Endothelial cell of umbilical vein (primary cell): Measurements from ENCODE around the gene GALNT14. TPM values are rescaled to one million over a fixed set of nuclear protein-coding genes. Genes with fewer than 3 reads are reported as not detected.

ENCODE experiments used
- BruUV-seq: library from RNA; stranded (reverse); fragments of 400-500 nt; replicated peaks from 2 replicates; lab custom pipeline; 2021; lab: Mats Ljungman, UMichigan
- CTCF ChIA-PET: fragments of 300-600, 350-600 bp; sonication (Branson Sonifier 250); formaldehyde crosslinking; loops from one replicate; lab custom pipeline; 2021; ENCODE audit warnings: antibody characterized with exemption, inconsistent platforms; lab: Charles Lee
- POLR2A ChIA-PET: fragments of 300-600, 350-600 bp; sonication (Branson Sonifier 250); formaldehyde crosslinking; loops from one replicate; lab custom pipeline; 2021; ENCODE audit warnings: antibody characterized with exemption, inconsistent platforms; lab: Charles Lee
- DNase-seq: peaks from one replicate; pipeline ENCODE4 v3.0.0-alpha.2; 2011; ENCODE audit warnings: low read depth, low spot score
- FAIRE-seq: peaks from 2 replicates; lab custom pipeline; 2011; peaks lifted over from hg19 to GRCh38; lab: Jason Lieb, UNC
- H2AFZ ChIP-seq: 2 replicates; pipeline ENCODE4 v1.6.0; 2012; ENCODE audit warnings: low read depth, low read length, control low read depth, inconsistent platforms
- H3K27ac ChIP-seq: 2 replicates; pipeline ENCODE4 v1.5.1; 2011; ENCODE audit warnings: low read depth, mild to moderate bottlenecking, control low read depth, low read length, moderate library complexity; ENCODE audit not compliant: insufficient read depth
- H3K27me3 ChIP-seq, 2 experiments: 2 replicates each; pipeline versions ENCODE4 v1.6.0 to v1.6.1; 2011; ENCODE audit warnings: low read length in 2 of 2, mixed read lengths in 1 of 2; ENCODE audit not compliant: control insufficient read depth in 2 of 2, insufficient read depth in 2 of 2
- H3K36me3 ChIP-seq, 2 experiments: 2 replicates in 1 of 2; 3 replicates in 1 of 2; pipeline ENCODE4 v1.5.1; 2011; ENCODE audit warnings: low read length in 2 of 2, mild to moderate bottlenecking in 1 of 2, moderate library complexity in 1 of 2; ENCODE audit not compliant: control insufficient read depth in 2 of 2, insufficient read depth in 2 of 2; ENCODE audit errors: extremely low read depth in 1 of 2
- H3K4me1 ChIP-seq: 3 replicates; pipeline ENCODE4 v1.5.1; 2011; ENCODE audit warnings: mild to moderate bottlenecking, low read length; ENCODE audit not compliant: control insufficient read depth, insufficient read depth; ENCODE audit errors: extremely low read depth
- H3K4me2 ChIP-seq: 2 replicates; pipeline ENCODE4 v1.6.1; 2011; ENCODE audit warnings: low read length, control low read depth, mixed read lengths; ENCODE audit not compliant: insufficient read depth
- H3K4me3 ChIP-seq, 3 experiments: fragments of 200-600 bp in 1 of 3; sonication (generic), shearing (Covaris generic) in 1 of 3; replicated peaks in 1 of 3; 2 replicates each; pipeline ENCODE4 v1.5.1; 2011 to 2016; ENCODE audit warnings: control low read depth in 3 of 3, low read length in 3 of 3, mild to moderate bottlenecking in 2 of 3, inconsistent platforms in 1 of 3, low read depth in 1 of 3, moderate library complexity in 1 of 3; ENCODE audit not compliant: insufficient read depth in 1 of 3
- H3K79me2 ChIP-seq: 2 replicates; pipeline ENCODE4 v1.6.0; 2012; ENCODE audit warnings: low read length, inconsistent platforms; ENCODE audit not compliant: control insufficient read depth, insufficient read depth
- H3K9ac ChIP-seq: replicated peaks from 2 replicates; pipeline ENCODE3; 2011; ENCODE audit warnings: low read length, control low read depth; ENCODE audit not compliant: insufficient read depth; ENCODE audit errors: extremely low read depth
- H3K9me1 ChIP-seq: replicated peaks from 3 replicates; pipeline ENCODE4 v1.6.0; 2011; ENCODE audit warnings: mild to moderate bottlenecking, low read length; ENCODE audit not compliant: control insufficient read depth, insufficient read depth; ENCODE audit errors: extremely low read depth
- H3K9me3 ChIP-seq: replicated peaks from 2 replicates; pipeline ENCODE4 v1.5.1; 2012; ENCODE audit warnings: low read length, inconsistent platforms; ENCODE audit not compliant: control insufficient read depth, insufficient read depth
- H4K20me1 ChIP-seq: replicated peaks from 2 replicates; pipeline ENCODE3; 2011; ENCODE audit warnings: mild to moderate bottlenecking, low read length; ENCODE audit not compliant: control insufficient read depth, insufficient read depth; ENCODE audit errors: extremely low read depth
- CTCF ChIP-seq, 2 donors: IDR thresholded peaks; 1 replicate in 1 of 2; 2 replicates in 1 of 2; pipeline ENCODE4 v1.5.1; 2011; ENCODE audit warnings: low read length in 2 of 2, mild to moderate bottlenecking in 2 of 2, moderate library complexity in 2 of 2, control low read depth in 1 of 2, inconsistent platforms in 1 of 2, low read depth in 1 of 2; ENCODE audit not compliant: insufficient read depth in 1 of 2; ENCODE audit errors: extremely low read depth in 1 of 2
- EZH2 ChIP-seq: IDR thresholded peaks from 2 replicates; pipeline ENCODE4 v1.6.1; 2012; ENCODE audit warnings: borderline replicate concordance, low read depth, mild to moderate bottlenecking, moderate library complexity, low read length, inconsistent platforms; ENCODE audit not compliant: severe bottlenecking
- FOS ChIP-seq: IDR thresholded peaks from 2 replicates; pipeline ENCODE4 v1.6.1; 2011; ENCODE audit warnings: mild to moderate bottlenecking, low read length, moderate library complexity, borderline replicate concordance; ENCODE audit not compliant: insufficient read depth
- GATA2 ChIP-seq: IDR thresholded peaks from 2 replicates; pipeline ENCODE4 v1.7.0; 2011; ENCODE audit warnings: low read depth, mild to moderate bottlenecking, moderate library complexity, mixed read lengths, low read length; ENCODE audit not compliant: insufficient read length, insufficient read depth
- MAX ChIP-seq: IDR thresholded peaks from 2 replicates; pipeline ENCODE4 v1.6.1; 2011; ENCODE audit not compliant: insufficient read depth, insufficient read length
- POLR2A ChIP-seq: IDR thresholded peaks from 2 replicates; pipeline ENCODE4 v1.6.1; 2012; ENCODE audit warnings: low read depth, mild to moderate bottlenecking, control low read depth, low read length
- POLR2AphosphoS5 ChIP-seq: IDR thresholded peaks from 2 replicates; pipeline ENCODE4 v1.6.1; 2012; ENCODE audit warnings: low read depth, mild to moderate bottlenecking, control low read depth, low read length, moderate library complexity; ENCODE audit not compliant: insufficient read depth
- dilution Hi-C: fragments of 300-500 bp; cut with MboI; formaldehyde crosslinking; loops from one replicate; pipeline ENCODE4 v1.15.0; 2019; ENCODE audit warnings: low sequenced_read_pairs; ENCODE audit not compliant: extremely low pct_ligation_motif_present
- intact Hi-C: fragments of 100-400 bp; cut with micrococcal nuclease; formaldehyde crosslinking; loops from one replicate; pipeline ENCODE4 v1.10.0; 2022
- polyA plus RNA-seq, 4 experiments: library from polyadenylated mRNA; depleted of rRNA in 3 of 4; stranded (reverse) in 3 of 4; unstranded in 1 of 4; fragments of >200 nt; gene quantifications; 2 replicates each; pipeline versions ENCODE4 v1.2.1 to v1.2.3, GENCODE V29; 2011 to 2012; ENCODE audit warnings: missing spikeins in 1 of 4
- total RNA-seq: library from RNA; stranded (reverse); gene quantifications from 2 replicates; pipeline ENCODE4 v1.2.3, GENCODE V29; 2021

The GALNT14 gene
- total and polyA plus RNA-seq, 2 donors (not counting 3 experiments of a cell fraction or from before 2014, with no cell fraction given) = 0.04 to 0.40 TPM

- H2AFZ ChIP-seq = no peak overlapping the region
- H3K27me3 ChIP-seq = no peaks in the 10 kb centered on the region
- H3K4me1 ChIP-seq = no peaks in the 10 kb centered on the region
- dilution Hi-C loops (no loop called here), intact Hi-C loops (no loop called here)
- H3K9ac ChIP-seq = no peak overlapping the region
- POLR2A ChIA-PET = no interaction called here
- H3K9me1 ChIP-seq = no peaks in the 10 kb centered on the region
- FAIRE-seq = no peak
- H3K36me3 ChIP-seq = no peaks in the 10 kb centered on the region
- no peak overlapping the region for H3K4me2 ChIP-seq
- TF ChIP-seq FOS (no peak), POLR2AphosphoS5 (no peak), EZH2 (no peak), MAX (no peak), CTCF (IDR thresholded peaks at IDR 0.05; ENCODE audit: extremely low read depth in 1 of 2, insufficient read depth in 1 of 2, low read depth in 1 of 2, low read length in 2 of 2) (no peak), POLR2A (no peak), GATA2 (no peak)
- no TSS peak for BruUV-seq
- H3K9me3 ChIP-seq = no peaks in the 10 kb centered on the region
- H4K20me1 ChIP-seq = no peaks in the 10 kb centered on the region
- H3K27ac ChIP-seq = no peak overlapping the region
- CTCF ChIA-PET = no interaction called here
- no peak for DNase-seq
- H3K4me3 ChIP-seq = no peak overlapping the region
- H3K79me2 ChIP-seq = no peaks in the 10 kb centered on the region
These were observed 12.0 kb upstream of the GALNT14 start for GRCh38 chr2:31150120-31150670.
